RWPE1 (cell line): ENCODE results near the gene KRTAP5-3.
A peak's percentile ranks its signal among the peaks of the same experiment; 100 is the strongest.

Experiments
- CTCF ChIA-PET: fragments of 350-600 bp; sonication (Branson Sonifier 250); formaldehyde crosslinking; extraction: SDS; loops from one replicate; lab custom pipeline; 2021; lab: Yijun Ruan, JAX
- POLR2A ChIA-PET: fragments of 400-600 bp; formaldehyde crosslinking; extraction: SDS; loops from one replicate; lab custom pipeline; 2020; ENCODE audit warnings: antibody characterized with exemption; ENCODE audit not compliant: low non-redundant PET; lab: Yijun Ruan, JAX
- DNase-seq: peaks from one replicate; pipeline ENCODE4 v3.0.0; 2012; ENCODE audit warnings: low spot score
- H3K27ac ChIP-seq: fragments of 450-650 bp; 2 replicates; pipeline ENCODE4 v1.5.1; 2017
- CTCF ChIP-seq: fragments of 450-650 bp; conservative IDR thresholded peaks from 2 replicates; pipeline ENCODE4 v1.5.1; 2017; ENCODE audit warnings: low read depth, mild to moderate bottlenecking

The KRTAP5-3 gene

DNA sequence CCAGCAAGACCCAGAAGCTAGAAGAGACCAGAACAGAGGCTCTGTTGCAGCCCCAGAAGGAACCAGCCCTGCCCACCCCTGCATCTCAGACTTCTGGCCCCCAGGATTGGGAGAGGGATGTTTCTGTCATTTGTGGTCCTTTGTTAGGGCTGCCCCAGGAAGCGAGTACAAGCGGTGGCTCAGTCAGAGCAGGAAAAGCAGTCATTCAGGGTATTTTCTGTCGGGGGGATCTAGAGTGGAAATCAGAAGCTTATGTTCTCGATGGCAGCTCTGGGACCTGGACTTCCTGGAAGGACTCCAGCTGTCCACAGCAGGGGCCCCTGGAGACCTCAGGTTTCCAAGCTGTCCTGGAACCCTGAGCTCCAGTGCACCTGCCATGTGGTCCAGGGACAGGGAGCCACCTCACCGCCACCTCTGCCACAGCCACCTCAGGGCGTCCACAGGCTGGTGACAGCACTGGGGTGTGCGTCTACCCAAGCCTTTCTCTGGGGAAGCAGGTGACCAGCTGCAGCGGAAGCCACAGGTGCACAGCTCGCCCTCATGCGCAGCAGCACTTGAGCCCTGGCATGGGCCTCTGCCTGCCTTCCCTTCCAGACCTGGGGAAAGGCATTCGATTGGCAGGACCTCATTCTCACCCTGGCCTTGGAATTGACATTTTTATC is 23.9 kb upstream of the KRTAP5-3 start:
- ChIA-PET CTCF (interaction anchor here (0.6 to 1.7 kb wide), 4 partner anchors 9 to 62 kb away, joined by 3 to 8 read pairs (median 4); no protein-coding TSS in a partner anchor), POLR2A (no interaction called here)
- no peak for TF ChIP-seq CTCF

GRCh38 chr11:1631066-1631568 is 22.9 kb upstream of the KRTAP5-3 start:
- no peak for DNase-seq
- ChIA-PET POLR2A (interaction anchor here (0.6 kb wide), 1 partner anchor 121 kb away, joined by 3 read pairs; no protein-coding TSS in a partner anchor), CTCF (interaction anchor here (0.6 to 1.7 kb wide), 5 partner anchors 9 to 210 kb away, joined by 4 to 8 read pairs (median 5); no protein-coding TSS in a partner anchor)
- no peak overlapping the region for H3K27ac ChIP-seq
- no peak for TF ChIP-seq CTCF

More for the DNA sequence above, 23.9 kb upstream of the KRTAP5-3 start:
- no peak overlapping the region for H3K27ac ChIP-seq
- DNase-seq = no peak

GRCh38 chr11:1630271-1630670 is 22.0 kb upstream of the KRTAP5-3 start:
- no peak for DNase-seq
- TF ChIP-seq CTCF = no peak
- no peak overlapping the region for H3K27ac ChIP-seq
- CTCF ChIA-PET = interaction anchor here (1.4 kb wide), 2 partner anchors 9 to 22 kb away, joined by 5 to 6 read pairs; no protein-coding TSS in a partner anchor
- POLR2A ChIA-PET = no interaction called here

DNA sequence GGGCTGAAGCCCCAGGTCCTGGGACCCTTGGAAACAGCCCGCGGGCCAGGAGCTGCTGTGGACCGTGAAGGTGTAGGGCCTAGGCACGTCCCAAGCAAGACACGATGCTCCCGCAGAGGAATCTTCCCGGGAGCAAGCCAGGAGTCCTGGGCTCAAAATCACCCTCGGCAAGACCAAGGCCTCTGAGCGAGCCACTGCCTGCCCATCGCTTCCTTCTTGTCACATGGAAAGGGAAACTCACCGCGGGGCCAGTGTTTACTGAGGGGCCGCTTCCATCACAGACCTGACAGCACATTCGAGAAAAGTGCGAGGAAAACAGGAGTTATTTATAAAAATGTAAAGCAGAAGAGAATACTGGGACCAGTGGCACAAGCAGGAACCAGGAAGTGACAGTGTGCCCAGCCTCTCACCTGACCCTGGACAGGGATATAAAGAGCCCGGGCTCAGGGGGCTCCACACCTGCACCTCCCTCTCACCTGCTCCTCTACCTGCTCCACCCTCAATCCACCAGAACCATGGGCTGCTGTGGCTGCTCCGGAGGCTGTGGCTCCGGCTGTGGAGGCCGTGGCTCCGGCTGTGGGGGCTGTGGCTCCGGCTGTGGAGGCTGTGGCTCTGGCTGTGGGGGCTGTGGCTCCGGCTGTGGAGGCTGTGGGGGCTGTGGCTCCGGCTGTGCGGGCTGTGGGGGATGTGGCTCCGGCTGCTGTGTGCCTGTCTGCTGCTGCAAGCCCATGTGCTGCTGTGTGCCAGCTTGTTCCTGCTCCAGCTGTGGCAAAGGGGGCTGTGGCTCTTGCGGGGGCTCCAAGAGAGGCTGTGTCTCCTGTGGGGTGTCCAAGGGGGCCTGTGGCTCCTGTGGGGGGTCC is 21.3 kb upstream of the KRTAP5-3 start, which contains the start of gene KRTAP5-5:
TSS of gene KRTAP5-5 (plus strand) at position 450 of the 860 bp plus-strand sequence. CDS start at position 516, 66 bp downstream.
- no peak for TF ChIP-seq CTCF
- POLR2A ChIA-PET = no interaction called here
- CTCF ChIA-PET = interaction anchor here (0.5 to 0.9 kb wide), 6 partner anchors 8 to 699 kb away, joined by 3 to 4 read pairs (median 4); no protein-coding TSS in a partner anchor
- no peak for DNase-seq
- H3K27ac ChIP-seq = no peak within 1 kb of the TSS

GRCh38 chr11:1628506-1629325 is 20.5 kb upstream of the KRTAP5-3 start:
- ChIA-PET CTCF (interaction anchor here (0.5 to 1.6 kb wide), 10 partner anchors 9 to 700 kb away, joined by 3 to 9 read pairs (median 3); no protein-coding TSS in a partner anchor), POLR2A (no interaction called here)
- peak; percentile 60 for DNase-seq
- H3K27ac ChIP-seq = no peak overlapping the region
- peak; percentile 88 for TF ChIP-seq CTCF
